ENCODE data around the gene SH3GLB2.
"Not testable (repeated sequence)": the region's sequence is repeated elsewhere in the genome, so short reads cannot be mapped to it uniquely, and the experiment has no call there.

Gene SH3GLB2

DNA sequence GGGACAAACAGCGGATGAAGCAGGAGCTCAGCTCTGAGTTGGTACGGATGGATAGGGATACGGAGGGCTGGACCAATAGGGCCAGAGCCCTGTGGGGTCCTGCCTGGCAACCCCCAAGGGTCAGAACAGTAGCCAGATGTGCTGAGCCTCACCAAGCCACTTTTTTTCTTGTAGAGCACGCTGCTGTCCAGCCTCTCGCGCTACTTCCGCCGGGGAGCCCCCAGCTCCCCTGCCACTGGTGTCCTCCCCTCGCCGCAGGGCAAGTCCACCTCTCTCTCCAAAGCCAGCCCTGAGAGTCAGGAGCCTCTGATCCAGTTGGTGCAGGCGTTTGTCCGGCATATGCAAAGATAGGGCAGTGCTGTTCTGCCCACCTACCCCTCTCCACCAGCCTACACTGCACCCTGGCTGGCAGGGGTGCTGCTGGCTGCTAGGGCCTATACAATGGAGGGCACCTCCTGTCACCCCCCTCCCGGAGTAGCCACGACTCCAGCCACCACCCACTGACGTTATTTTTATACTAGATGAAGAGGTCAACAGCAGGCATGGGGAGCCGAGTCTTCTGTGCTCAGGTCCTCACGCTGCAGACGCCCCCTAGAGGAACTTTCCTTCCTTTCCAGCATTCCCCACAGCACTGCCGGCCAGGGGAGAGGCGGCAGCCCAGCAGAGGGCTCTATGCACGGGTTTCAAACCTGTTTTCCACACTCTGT, 21.6 kb downstream of the SH3GLB2 start:
- intact Hi-C loops (cut with DNase I; ENCODE audit: low total_unique reads) = no loop called here
- Histone ChIP-seq H3K27ac (peak overlapping the region; percentile 73), H3K4me1 (peaks cover 0 to 28% (median 23%) of the 10 kb centered on the region in 4 donors), H3K4me3 (no peak overlapping the region), H3K9me3 (no peaks in the 10 kb centered on the region), H3K36me3 (peaks cover 37 to 95% (median 75%) of the 10 kb centered on the region in 3 donors), H3K27me3 (no peaks in the 10 kb centered on the region)
- peak; percentile 74 to 78 for TF ChIP-seq CTCF (IDR thresholded peaks at IDR 0.05)
- DNase-seq = peak; percentile 69 to 82

DNA sequence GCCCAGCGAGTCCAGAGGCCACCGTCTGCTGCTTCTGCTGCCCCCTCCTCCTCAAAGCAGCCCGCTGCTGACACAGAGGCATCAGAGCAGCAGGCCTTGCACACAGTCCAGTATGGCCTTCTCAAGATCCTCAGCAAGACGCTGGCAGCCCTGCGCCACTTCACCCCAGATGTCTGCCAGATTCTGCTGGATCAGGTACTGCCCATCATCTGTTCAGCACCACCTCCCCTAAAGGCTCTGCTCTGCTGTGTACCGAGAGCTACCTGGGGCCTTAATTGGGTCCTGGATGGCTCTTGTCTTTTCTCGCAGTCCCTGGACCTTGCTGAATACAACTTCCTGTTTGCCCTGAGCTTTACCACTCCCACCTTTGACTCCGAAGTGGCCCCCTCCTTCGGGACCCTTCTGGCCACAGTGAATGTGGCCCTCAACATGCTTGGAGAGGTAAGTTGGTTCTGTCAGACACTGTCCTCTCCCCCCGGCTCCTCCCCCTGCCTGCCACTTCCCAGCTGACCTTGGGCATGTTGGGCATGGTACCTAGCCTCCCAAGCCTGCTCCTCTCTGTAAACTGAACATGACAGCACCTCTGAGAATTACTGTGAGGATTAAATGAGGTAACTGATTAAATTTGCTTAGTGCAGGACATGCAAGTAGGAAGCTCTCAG, 22.7 kb downstream of the SH3GLB2 start:
- Histone ChIP-seq H3K27ac (peak overlapping the region in 1 of 2 donors; percentile 73), H3K27me3 (no peaks in the 10 kb centered on the region), H3K36me3 (peaks cover 30 to 95% (median 75%) of the 10 kb centered on the region in 3 donors), H3K4me1 (peaks cover 0 to 28% (median 23%) of the 10 kb centered on the region in 4 donors), H3K4me3 (no peak overlapping the region), H3K9me3 (no peaks in the 10 kb centered on the region)
- DNase-seq = no peak
- TF ChIP-seq CTCF (IDR thresholded peaks at IDR 0.05) = no peak
- intact Hi-C loops (cut with DNase I; ENCODE audit: low total_unique reads) = no loop called here

DNA sequence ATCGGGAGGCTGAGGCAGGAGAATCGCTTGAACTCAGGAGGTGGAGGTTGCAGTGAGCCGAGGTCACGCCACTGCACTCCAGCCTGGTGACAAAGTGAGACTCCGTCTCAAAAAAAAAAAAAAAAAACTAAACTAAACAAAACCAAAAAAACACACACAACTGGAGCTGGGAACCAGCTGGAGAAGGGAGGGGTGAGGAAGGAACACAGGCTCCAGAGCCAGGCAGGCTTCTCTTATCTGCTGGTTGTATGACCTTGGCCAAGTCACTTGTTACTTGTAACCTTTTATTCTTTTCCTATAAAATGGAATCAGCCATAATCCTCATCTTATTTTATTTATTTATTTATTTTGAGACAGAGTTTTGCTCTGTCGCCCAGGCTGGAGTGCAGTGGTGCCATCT, 24.0 kb downstream of the SH3GLB2 start:
- H3K27me3 ChIP-seq; H3K27ac ChIP-seq; DNase-seq; H3K9me3 ChIP-seq; H3K4me3 ChIP-seq; intact Hi-C loops (cut with DNase I; ENCODE audit: low total_unique reads): not testable (repeated sequence)
- peaks cover 0 to 28% (median 23%) of the 10 kb centered on the region in 4 donors for H3K4me1 ChIP-seq
- H3K36me3 ChIP-seq = peaks cover 36 to 95% (median 75%) of the 10 kb centered on the region in 3 donors

DNA sequence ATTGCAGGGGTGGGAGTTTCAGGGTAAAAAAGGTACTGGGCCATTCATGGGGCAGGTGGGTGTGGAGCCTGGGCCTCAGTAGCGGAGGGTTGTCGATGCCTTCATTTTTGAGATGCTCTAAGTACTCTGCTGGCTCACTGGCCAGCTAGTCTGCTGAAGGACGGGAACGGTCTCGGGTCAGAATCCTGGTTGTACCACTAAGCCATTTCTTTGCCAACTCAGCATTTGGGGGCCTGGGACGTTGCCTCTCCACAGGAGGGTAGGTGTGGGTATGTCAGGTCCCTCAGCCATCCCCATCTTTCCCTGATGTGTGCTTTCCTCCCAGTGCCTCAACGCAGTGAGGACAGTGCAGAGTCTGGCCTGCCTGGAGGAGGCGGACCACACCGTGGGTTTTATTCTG, 25.1 kb downstream of the SH3GLB2 start:
- no peak overlapping the region for H3K4me3 ChIP-seq
- no peak overlapping the region for H3K27ac ChIP-seq
- no peaks in the 10 kb centered on the region for H3K27me3 ChIP-seq
- no peaks in the 10 kb centered on the region for H3K9me3 ChIP-seq
- TF ChIP-seq CTCF (IDR thresholded peaks at IDR 0.05) = no peak
- peaks cover 0 to 21% (median 17%) of the 10 kb centered on the region in 4 donors for H3K4me1 ChIP-seq
- intact Hi-C loops (cut with DNase I; ENCODE audit: low total_unique reads) = no loop called here
- no peak for DNase-seq
- peaks cover 48 to 95% (median 74%) of the 10 kb centered on the region in 3 donors for H3K36me3 ChIP-seq

GRCh38 chr9:129001504-129002325, 26.4 kb downstream of the SH3GLB2 start:
- no peak for TF ChIP-seq CTCF (IDR thresholded peaks at IDR 0.05)
- Histone ChIP-seq H3K27ac (no peak overlapping the region), H3K4me3 (no peak overlapping the region), H3K4me1 (peaks cover 0 to 9% (median 4%) of the 10 kb centered on the region in 4 donors), H3K36me3 (peaks cover 51 to 98% (median 81%) of the 10 kb centered on the region in 3 donors), H3K9me3 (no peaks in the 10 kb centered on the region), H3K27me3 (no peaks in the 10 kb centered on the region)
- peak in 1 of 2 donors; percentile 24 for DNase-seq
- intact Hi-C loops (cut with DNase I; ENCODE audit: low total_unique reads) = no loop called here
